GM15510 (cell line): ENCODE measurements around the gene TAPT1.

ENCODE experiments used
- POLR2A ChIP-seq: IDR thresholded peaks from 3 replicates; pipeline ENCODE4 v1.6.1; 2011; ENCODE audit warnings: borderline replicate concordance; ENCODE audit not compliant: insufficient read length; ENCODE audit errors: extremely low read depth

Gene TAPT1

GRCh38 chr4:16256343-16256742 lies 30.1 kb upstream of the TAPT1 start:
- no peak for TF ChIP-seq POLR2A

DNA sequence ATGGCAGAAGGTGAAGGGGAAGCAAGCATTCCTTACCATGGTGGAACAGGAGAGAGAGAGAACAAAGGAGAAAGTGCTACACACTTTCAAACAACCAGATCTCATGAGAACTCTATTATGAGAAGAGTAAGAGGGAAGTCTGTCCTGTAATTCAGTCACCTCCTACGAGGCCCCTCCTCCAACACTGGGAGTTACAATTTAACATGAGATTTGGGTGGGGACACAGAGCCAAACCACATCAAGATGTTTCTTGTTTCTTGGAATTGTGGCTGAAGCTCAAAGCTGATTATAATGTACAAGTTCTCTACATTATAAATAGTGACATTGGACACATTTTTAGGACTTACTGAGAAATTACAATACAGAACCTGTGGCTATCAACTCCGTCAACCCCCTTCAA lies 29.5 kb upstream of the TAPT1 start:
- no peak for TF ChIP-seq POLR2A

GRCh38 chr4:16253127-16253960 lies 27.1 kb upstream of the TAPT1 start:
- TF ChIP-seq POLR2A = no peak

DNA sequence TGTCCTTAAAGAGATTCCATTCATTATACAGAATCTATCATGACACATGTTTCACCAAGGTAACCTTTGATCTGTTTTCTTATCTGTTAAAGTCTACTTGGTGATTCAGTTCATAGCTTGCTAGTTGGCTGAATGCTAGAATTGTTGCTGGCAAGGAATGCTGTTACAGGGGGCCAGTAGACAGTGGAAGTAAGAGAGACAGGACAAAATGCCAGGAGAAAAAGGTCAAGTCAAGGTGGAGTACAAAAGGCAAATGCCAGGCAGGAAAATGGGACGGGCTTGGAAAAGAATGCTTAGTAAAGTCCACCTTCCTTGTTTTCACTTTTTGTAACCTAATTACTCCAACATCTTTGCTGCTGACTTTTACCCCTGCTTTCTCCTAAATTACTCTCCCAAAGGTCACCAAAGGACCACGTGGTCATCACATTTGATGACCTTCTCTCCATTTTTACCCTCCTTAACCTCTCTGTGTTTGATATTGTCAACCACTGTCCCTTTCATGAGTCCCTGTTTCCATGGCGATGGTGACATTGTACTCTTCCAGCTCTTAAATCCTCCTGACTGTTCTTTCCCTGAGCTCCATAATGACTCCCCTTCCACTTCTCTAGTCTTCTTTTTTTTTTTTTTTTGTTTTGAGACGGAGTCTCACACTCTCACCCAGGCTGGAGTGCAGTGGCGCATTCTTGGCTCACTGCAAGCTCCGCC lies 24.5 kb upstream of the TAPT1 start:
- TF ChIP-seq POLR2A = no peak

DNA sequence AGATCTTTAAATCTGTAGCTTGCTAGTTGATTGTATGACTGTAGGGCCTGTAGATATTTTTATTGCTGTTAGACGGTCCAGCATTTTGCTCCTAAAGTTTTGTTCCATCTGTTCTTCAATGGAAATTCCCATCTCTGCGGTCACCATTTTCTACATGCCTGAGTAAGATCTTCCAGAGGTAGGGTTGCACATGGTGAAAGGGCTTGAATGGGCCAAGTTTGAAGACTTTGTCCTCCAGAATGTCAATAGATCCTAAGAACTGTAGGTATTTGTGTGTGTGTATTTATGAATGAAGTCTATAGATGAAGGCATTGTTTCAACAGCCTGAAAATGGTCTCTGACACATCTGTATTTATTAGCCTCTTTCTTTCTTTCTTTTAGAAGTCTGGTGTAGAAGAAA lies 22.3 kb upstream of the TAPT1 start:
- no peak for TF ChIP-seq POLR2A

- TF ChIP-seq POLR2A = no peak
Measured at GRCh38 chr4:16245241-16245640, 19.0 kb upstream of the TAPT1 start.

DNA sequence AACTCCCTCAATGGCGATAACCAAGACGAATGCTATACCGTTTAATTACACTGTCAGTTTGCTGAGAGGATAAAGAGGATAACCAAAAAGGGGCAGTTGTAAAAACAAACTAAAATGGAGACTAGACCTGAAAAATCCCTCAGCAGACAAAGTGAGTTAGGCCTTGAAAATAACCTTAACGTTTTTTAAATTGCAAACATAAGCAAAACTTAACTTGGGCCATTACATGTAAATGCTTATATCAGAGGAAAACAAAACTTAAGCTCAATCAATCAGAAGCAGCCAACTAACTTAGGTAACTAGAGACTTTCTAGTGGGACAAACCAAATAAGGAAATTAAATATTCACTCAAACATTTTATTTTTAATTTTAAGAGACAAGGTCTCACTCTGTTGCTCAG lies 17.0 kb upstream of the TAPT1 start:
- no peak for TF ChIP-seq POLR2A

GRCh38 chr4:16240300-16240699 lies 14.0 kb upstream of the TAPT1 start:
- no peak for TF ChIP-seq POLR2A

DNA sequence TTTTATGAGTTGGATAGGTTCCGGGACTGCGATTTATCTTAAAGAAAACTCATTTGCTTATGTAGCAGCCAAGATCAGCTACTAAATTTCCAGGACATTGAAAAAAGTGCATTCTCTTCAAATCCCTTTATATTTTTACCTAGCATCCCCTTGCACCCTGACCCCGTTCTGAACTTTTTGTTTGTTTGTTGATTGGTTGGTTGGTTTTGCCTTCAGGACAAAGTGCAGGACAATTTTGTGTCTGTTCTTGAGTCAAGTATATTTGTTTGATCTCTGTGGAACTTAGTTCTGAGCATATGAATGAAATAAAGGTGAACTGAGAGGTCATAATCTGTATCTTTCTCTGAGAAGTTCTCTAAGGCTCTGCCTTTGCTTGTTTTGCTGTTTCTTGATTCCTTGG lies 12.8 kb upstream of the TAPT1 start:
- no peak for TF ChIP-seq POLR2A

DNA sequence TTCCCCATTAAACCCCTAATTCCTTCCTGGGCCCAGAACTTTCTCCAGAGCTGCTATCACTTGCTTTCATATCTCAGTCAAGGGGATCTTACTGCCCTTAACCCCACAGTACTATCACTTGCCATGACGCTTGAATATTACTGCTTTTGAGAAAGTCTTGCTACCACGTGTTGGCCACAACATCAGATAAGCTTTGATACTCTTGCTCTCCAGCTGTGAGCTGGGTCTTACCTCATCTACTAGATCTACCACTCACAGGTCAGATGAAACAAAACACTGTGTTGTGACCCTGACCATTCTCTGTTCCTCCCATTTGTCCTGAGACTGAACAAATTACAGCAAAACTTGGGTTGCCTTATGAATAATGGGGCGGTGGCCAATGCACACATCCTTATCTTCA lies 12.1 kb upstream of the TAPT1 start:
- TF ChIP-seq POLR2A = no peak

DNA sequence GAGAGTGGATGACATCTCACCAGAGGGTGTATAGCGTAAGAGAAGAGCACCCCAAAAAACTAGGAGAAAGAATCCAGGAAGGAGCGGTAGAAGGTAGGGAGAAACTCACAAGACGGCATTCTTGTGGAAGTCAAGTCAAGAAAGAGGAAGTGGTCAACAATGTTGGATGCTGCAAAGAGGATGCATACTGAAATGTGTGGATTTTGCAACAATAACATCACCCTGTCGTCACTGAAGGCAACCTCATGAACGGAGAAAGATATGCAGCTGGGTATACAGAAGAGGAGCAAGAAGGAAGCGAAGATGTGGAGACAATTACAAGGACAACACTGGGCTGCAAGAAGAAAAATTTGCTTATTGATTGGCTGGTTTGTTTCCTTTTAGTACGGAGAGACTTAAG lies 11.4 kb upstream of the TAPT1 start:
- TF ChIP-seq POLR2A = no peak

GRCh38 chr4:16236402-16237023 lies 10.2 kb upstream of the TAPT1 start:
- no peak for TF ChIP-seq POLR2A

DNA sequence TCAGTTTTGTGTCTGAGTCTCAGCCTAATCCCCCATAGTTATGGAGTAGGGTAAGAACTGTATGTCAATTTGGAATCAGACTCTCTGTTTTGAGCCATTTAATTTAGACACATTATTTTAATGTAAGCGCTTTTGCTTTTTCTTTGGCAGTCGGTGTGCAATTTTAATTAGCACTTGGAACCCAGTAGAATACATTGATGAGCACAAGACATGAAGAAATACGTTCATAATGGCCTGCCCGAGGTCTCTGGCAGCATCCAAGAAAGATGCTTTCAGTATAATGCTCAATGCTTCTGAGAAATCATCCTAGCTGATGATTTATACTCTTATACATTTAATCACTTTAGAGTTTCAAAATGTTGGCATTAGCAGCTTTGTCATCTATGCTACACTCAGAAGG lies 8.9 kb upstream of the TAPT1 start:
- no peak for TF ChIP-seq POLR2A

GRCh38 chr4:16233569-16234177 lies 7.4 kb upstream of the TAPT1 start:
- no peak for TF ChIP-seq POLR2A

GRCh38 chr4:16231570-16232245 lies 5.4 kb upstream of the TAPT1 start:
- no peak for TF ChIP-seq POLR2A
